MV-4-11 (cell line): ENCODE data around the gene ZSWIM3.
A peak's percentile ranks its signal among the peaks of the same experiment; 100 is the strongest.
"Not testable (repeated sequence)": the region's sequence is repeated elsewhere in the genome, so short reads cannot be mapped to it uniquely, and the experiment has no call there.

Experiments used
- DNase-seq: peaks from one replicate; lab custom pipeline; 2025; lab: John Stamatoyannopoulos, UW

The ZSWIM3 gene

GRCh38 chr20:45890077-45890984 lies 32.9 kb downstream of the ZSWIM3 start:
- peak; percentile 59 for DNase-seq

GRCh38 chr20:45890985-45891983 lies 33.9 kb downstream of the ZSWIM3 start, which contains the start of the genes CTSA and NEURL2:
Gene CTSA, plus strand, starts transcription at chr20:45891335. Its CDS starts 234 bp downstream, at chr20:45891569.
Gene NEURL2, minus strand, starts transcription at chr20:45891208. Its CDS starts 217 bp downstream, at chr20:45890991.
- peak; percentile 84 for DNase-seq

GRCh38 chr20:45892049-45892825 lies 34.8 kb downstream of the ZSWIM3 start:
- DNase-seq, result peak; percentile 25

- DNase-seq, result no peak
Measured at GRCh38 chr20:45892828-45893500, 35.5 kb downstream of the ZSWIM3 start.

- DNase-seq, result no peak
Measured at GRCh38 chr20:45893831-45894230, 36.4 kb downstream of the ZSWIM3 start.

GRCh38 chr20:45894797-45895196 lies 37.4 kb downstream of the ZSWIM3 start:
- no peak for DNase-seq

GRCh38 chr20:45896641-45897161 lies 39.3 kb downstream of the ZSWIM3 start:
- no peak for DNase-seq

GRCh38 chr20:45897289-45897688 lies 39.9 kb downstream of the ZSWIM3 start:
- no peak for DNase-seq

- DNase-seq, result no peak
Measured at GRCh38 chr20:45897692-45898091, 40.3 kb downstream of the ZSWIM3 start.

- DNase-seq, result no peak
Measured at GRCh38 chr20:45898285-45898684, 40.9 kb downstream of the ZSWIM3 start.

- no peak for DNase-seq
Measured at GRCh38 chr20:45899046-45899835, 41.8 kb downstream of the ZSWIM3 start.

GRCh38 chr20:45901332-45901731 lies 43.9 kb downstream of the ZSWIM3 start:
- DNase-seq, result not testable (repeated sequence)

GRCh38 chr20:45902199-45902701 lies 44.8 kb downstream of the ZSWIM3 start:
- no peak for DNase-seq

- DNase-seq, result no peak
Measured at GRCh38 chr20:45904583-45905504, 47.4 kb downstream of the ZSWIM3 start.

GRCh38 chr20:45905505-45906079 lies 48.2 kb downstream of the ZSWIM3 start:
- no peak for DNase-seq

GRCh38 chr20:45907219-45907948 lies 50.0 kb downstream of the ZSWIM3 start:
- no peak for DNase-seq

GRCh38 chr20:45908084-45908483 lies 50.7 kb downstream of the ZSWIM3 start:
- no peak for DNase-seq
